DND-41 (cell line): ENCODE data around the gene CISD3.

Experiments used
- ATAC-seq: fragments of 200-7000 bp; cut with Tn5 transposase; 3 replicates; pipeline ENCODE4 v1.9.1; 2021; ENCODE audit warnings: low read depth; ENCODE audit not compliant: insufficient read depth
- DNase-seq: peaks from one replicate; pipeline ENCODE4 v3.0.0-alpha.2; 2020
- H2AFZ ChIP-seq: 2 replicates; pipeline ENCODE4 v1.6.0; 2012; ENCODE audit warnings: low read depth, low read length
- H3K27ac ChIP-seq: 2 replicates; pipeline ENCODE4 v1.5.1; 2012; ENCODE audit warnings: low read length, inconsistent platforms
- H3K27me3 ChIP-seq: fragments of 200-600 bp; sonication (generic); 2 replicates; pipeline ENCODE4 v1.6.0; 2012; ENCODE audit warnings: low read length, mild to moderate bottlenecking, inconsistent platforms; ENCODE audit not compliant: insufficient read depth, poor library complexity
- H3K36me3 ChIP-seq: 2 replicates; pipeline ENCODE4 v1.5.1; 2012; ENCODE audit warnings: low read length, inconsistent platforms; ENCODE audit not compliant: insufficient read depth
- H3K4me1 ChIP-seq: 2 replicates; pipeline ENCODE4 v1.5.1; 2012; ENCODE audit warnings: mild to moderate bottlenecking, low read length; ENCODE audit not compliant: insufficient read depth
- H3K4me2 ChIP-seq: 2 replicates; pipeline ENCODE4 v1.6.0; 2012; ENCODE audit warnings: mild to moderate bottlenecking, moderate library complexity, low read length, inconsistent platforms; ENCODE audit not compliant: insufficient read depth
- H3K4me3 ChIP-seq, 2 experiments: fragments of 200-600 bp in 1 of 2; shearing (Covaris generic) in 1 of 2; 2 replicates each; pipeline ENCODE4 v1.5.1; 2012 to 2016; ENCODE audit warnings: inconsistent platforms in 2 of 2, low read length in 2 of 2, mild to moderate bottlenecking in 2 of 2, low read depth in 1 of 2, moderate library complexity in 1 of 2
- H3K79me2 ChIP-seq: 2 replicates; pipeline ENCODE4 v1.6.0; 2012; ENCODE audit warnings: low read length, inconsistent platforms; ENCODE audit not compliant: insufficient read depth
- H3K9ac ChIP-seq: 2 replicates; pipeline ENCODE4 v1.6.0; 2012; ENCODE audit warnings: low read depth, mild to moderate bottlenecking, inconsistent platforms, low read length, moderate library complexity
- H3K9me3 ChIP-seq: 2 replicates; pipeline ENCODE4 v1.5.1; 2012; ENCODE audit warnings: low read length, moderate library complexity, mild to moderate bottlenecking, inconsistent platforms; ENCODE audit not compliant: insufficient read depth, severe bottlenecking
- H4K20me1 ChIP-seq: 2 replicates; pipeline ENCODE4 v1.6.0; 2012; ENCODE audit warnings: low read length; ENCODE audit not compliant: insufficient read depth
- EZH2 ChIP-seq: IDR thresholded peaks from 3 replicates; pipeline ENCODE4 v1.6.1; 2012; ENCODE audit warnings: borderline replicate concordance, low read depth, mild to moderate bottlenecking, moderate library complexity, low read length, inconsistent platforms; ENCODE audit not compliant: severe bottlenecking
- TF ChIP-seq, protein P1 (sequence below): IDR thresholded peaks from 2 replicates; pipeline ENCODE4 v1.5.1; 2012; ENCODE audit warnings: borderline replicate concordance, low read length, moderate library complexity, mild to moderate bottlenecking; ENCODE audit not compliant: poor library complexity, severe bottlenecking; ENCODE audit errors: extremely low read depth

CISD3 gene

GRCh38 chr17:38746004-38746848, 16.1 kb downstream of the CISD3 start:
- H3K79me2 ChIP-seq = peaks cover 68% of the 10 kb centered on the region
- H3K27ac ChIP-seq = peak overlapping the region; percentile 59

GRCh38 chr17:38746849-38747462, 16.8 kb downstream of the CISD3 start:
- TF ChIP-seq, protein P1, sequence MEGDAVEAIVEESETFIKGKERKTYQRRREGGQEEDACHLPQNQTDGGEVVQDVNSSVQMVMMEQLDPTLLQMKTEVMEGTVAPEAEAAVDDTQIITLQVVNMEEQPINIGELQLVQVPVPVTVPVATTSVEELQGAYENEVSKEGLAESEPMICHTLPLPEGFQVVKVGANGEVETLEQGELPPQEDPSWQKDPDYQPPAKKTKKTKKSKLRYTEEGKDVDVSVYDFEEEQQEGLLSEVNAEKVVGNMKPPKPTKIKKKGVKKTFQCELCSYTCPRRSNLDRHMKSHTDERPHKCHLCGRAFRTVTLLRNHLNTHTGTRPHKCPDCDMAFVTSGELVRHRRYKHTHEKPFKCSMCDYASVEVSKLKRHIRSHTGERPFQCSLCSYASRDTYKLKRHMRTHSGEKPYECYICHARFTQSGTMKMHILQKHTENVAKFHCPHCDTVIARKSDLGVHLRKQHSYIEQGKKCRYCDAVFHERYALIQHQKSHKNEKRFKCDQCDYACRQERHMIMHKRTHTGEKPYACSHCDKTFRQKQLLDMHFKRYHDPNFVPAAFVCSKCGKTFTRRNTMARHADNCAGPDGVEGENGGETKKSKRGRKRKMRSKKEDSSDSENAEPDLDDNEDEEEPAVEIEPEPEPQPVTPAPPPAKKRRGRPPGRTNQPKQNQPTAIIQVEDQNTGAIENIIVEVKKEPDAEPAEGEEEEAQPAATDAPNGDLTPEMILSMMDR = no peak
- no peak for TF ChIP-seq EZH2
- peak overlapping the region; percentile 59 for H3K27ac ChIP-seq
- ATAC-seq (peak; percentile 28), DNase-seq (no peak)
- H3K9me3 ChIP-seq = no peaks in the 10 kb centered on the region
- peak overlapping the region; percentile 85 for H3K4me2 ChIP-seq
- H4K20me1 ChIP-seq = peaks cover 34% of the 10 kb centered on the region; the same call in 1 of the 2 replicates
- H2AFZ ChIP-seq = peak overlapping the region; percentile 92; the same call in 1 of the 2 replicates
- H3K4me1 ChIP-seq = peaks cover 55% of the 10 kb centered on the region
- H3K79me2 ChIP-seq = peaks cover 60% of the 10 kb centered on the region
- no peaks in the 10 kb centered on the region for H3K27me3 ChIP-seq
- H3K4me3 ChIP-seq = peak overlapping the region; percentile 93 to 97; a peak in 3 of 4 replicates
- H3K36me3 ChIP-seq = peaks cover 1% of the 10 kb centered on the region; the same call in 1 of the 2 replicates
- peak overlapping the region; percentile 96 for H3K9ac ChIP-seq

More at GRCh38 chr17:38746004-38746848, 16.1 kb downstream of the CISD3 start:
- H3K4me1 ChIP-seq = peaks cover 50% of the 10 kb centered on the region
- H3K4me2 ChIP-seq = peak overlapping the region; percentile 85
- no peak for DNase-seq
- H3K9me3 ChIP-seq = no peaks in the 10 kb centered on the region
- peaks cover 6% of the 10 kb centered on the region; the same call in 1 of the 2 replicates for H3K36me3 ChIP-seq
- peak overlapping the region; percentile 96; the same call in 1 of the 2 replicates for H3K9ac ChIP-seq
- no peak for TF ChIP-seq EZH2
- TF ChIP-seq, protein P1 = no peak
- peak overlapping the region; percentile 93 to 97; a peak in 3 of 4 replicates for H3K4me3 ChIP-seq
- H2AFZ ChIP-seq = no peak overlapping the region
- peaks cover 40% of the 10 kb centered on the region; the same call in 1 of the 2 replicates for H4K20me1 ChIP-seq
- ATAC-seq = peak; percentile 11; the same call in 2 of the 3 replicates
- H3K27me3 ChIP-seq = no peaks in the 10 kb centered on the region

DNA sequence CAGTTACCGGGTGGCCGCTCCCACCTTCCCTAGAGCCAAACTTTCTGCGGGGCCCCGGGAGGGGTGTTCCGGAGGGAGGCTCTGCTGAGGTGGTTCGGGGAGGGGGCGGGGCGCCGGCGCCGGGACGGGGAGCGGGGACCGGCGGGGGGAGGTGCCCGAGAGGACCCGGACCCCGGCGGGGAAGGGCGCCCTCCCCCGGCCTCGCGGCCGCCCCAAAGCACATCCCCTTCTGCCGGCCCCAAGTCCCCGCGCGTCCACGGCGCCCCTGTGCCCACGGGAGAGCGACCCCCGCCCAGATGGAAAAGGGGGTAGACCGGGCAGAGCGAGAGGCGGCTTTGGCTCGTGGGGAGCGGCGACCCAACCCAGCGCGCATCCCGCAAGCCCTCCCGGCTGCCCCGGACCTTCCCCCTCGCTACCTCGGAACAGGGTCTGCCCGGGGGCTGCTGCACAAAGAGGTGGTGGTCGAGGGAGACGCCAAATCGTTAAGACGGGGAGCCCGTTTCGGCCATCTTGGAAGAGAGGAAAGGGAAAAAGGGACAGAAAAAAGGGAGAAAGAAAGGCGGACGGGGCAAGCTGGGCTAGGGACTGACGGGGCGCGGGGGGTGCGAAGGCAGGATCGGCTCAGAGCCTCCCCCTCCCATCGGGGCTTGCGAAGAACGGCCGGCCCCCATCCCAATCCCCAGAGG, 17.5 kb downstream of the CISD3 start:
- DNase-seq = peak; percentile 68
- no peaks in the 10 kb centered on the region for H3K27me3 ChIP-seq
- H3K4me3 ChIP-seq = peak overlapping the region; percentile 93 to 97
- TF ChIP-seq, protein P1 = peak; percentile 35
- no peak for TF ChIP-seq EZH2
- H3K27ac ChIP-seq = peak overlapping the region; percentile 85
- peak; percentile 28; the same call in 2 of the 3 replicates for ATAC-seq
- H3K79me2 ChIP-seq = peaks cover 55% of the 10 kb centered on the region
- H3K4me2 ChIP-seq = peak overlapping the region; percentile 85
- H3K9me3 ChIP-seq = no peaks in the 10 kb centered on the region
- no peaks in the 10 kb centered on the region; the same call in 1 of the 2 replicates for H3K36me3 ChIP-seq
- H4K20me1 ChIP-seq = peaks cover 31% of the 10 kb centered on the region; the same call in 1 of the 2 replicates
- peak overlapping the region; percentile 96 for H3K9ac ChIP-seq
- H2AFZ ChIP-seq = peak overlapping the region; percentile 92
- H3K4me1 ChIP-seq = peaks cover 58% of the 10 kb centered on the region
